ENCODE measurements around the gene PYGM. TPM values are rescaled to one million over a fixed set of nuclear protein-coding genes. Genes with fewer than 3 reads are reported as not detected.

The PYGM gene
- total and polyA plus RNA-seq, 3 donors from 2014 or later: 12.1 to 14.4 (median 14.2) TPM

DNA sequence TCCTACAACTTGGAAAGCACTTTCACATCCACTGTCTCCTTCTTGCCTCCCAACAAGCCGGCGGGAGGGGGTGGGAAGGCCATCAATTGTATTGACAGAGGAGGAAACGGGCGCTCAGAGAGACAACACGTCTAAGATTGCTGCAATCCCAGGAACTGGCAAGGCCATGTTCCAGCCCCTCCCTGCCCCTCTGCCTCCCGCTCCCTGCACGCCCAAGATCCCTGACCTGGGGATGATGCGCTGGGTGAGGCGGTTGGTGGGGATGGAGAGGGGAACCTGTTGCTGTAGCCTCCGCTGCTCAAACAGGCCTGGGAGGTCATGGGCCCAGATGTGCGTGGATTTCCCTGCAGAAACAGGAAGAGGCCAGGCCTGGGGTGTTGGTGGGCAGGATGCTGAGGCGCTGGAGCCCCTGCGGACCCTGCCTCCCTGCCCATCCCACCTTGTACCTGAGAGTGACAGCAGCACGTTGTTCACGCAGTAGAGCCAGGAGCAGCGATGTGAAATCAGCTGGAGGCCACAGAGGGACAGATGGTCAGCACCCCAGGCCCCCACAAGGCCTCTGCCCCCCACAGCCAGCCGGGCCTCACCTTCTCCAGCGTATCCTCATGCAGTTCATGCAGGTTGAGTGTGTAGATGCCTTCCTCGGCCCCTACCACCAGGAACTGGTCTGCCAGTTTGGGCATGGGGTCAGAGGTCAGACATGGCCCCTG is 36.4 kb upstream of the PYGM start:
- H3K36me3 ChIP-seq (ENCODE audit: low read depth, missing control alignments): no peaks in the 10 kb centered on the region
- no peak overlapping the region for H3K4me3 ChIP-seq
- H3K27me3 ChIP-seq: no peaks in the 10 kb centered on the region
- no peak for DNase-seq
- 77 to 84% methylated on average over 15 to 19 of the region's 19 CpGs for WGBS, 2 donors
- intact Hi-C loops (cut with DNase I; ENCODE audit: low total_unique reads): no loop called here
- TF ChIP-seq, protein P1, sequence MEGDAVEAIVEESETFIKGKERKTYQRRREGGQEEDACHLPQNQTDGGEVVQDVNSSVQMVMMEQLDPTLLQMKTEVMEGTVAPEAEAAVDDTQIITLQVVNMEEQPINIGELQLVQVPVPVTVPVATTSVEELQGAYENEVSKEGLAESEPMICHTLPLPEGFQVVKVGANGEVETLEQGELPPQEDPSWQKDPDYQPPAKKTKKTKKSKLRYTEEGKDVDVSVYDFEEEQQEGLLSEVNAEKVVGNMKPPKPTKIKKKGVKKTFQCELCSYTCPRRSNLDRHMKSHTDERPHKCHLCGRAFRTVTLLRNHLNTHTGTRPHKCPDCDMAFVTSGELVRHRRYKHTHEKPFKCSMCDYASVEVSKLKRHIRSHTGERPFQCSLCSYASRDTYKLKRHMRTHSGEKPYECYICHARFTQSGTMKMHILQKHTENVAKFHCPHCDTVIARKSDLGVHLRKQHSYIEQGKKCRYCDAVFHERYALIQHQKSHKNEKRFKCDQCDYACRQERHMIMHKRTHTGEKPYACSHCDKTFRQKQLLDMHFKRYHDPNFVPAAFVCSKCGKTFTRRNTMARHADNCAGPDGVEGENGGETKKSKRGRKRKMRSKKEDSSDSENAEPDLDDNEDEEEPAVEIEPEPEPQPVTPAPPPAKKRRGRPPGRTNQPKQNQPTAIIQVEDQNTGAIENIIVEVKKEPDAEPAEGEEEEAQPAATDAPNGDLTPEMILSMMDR (IDR thresholded peaks at IDR 0.05): no peak
- no peak for TF ChIP-seq POLR2A (IDR thresholded peaks at IDR 0.05)
- H3K4me1 ChIP-seq: peaks cover 6% of the 10 kb centered on the region
- H3K27ac ChIP-seq: no peak overlapping the region
- H3K9me3 ChIP-seq: no peaks in the 10 kb centered on the region

DNA sequence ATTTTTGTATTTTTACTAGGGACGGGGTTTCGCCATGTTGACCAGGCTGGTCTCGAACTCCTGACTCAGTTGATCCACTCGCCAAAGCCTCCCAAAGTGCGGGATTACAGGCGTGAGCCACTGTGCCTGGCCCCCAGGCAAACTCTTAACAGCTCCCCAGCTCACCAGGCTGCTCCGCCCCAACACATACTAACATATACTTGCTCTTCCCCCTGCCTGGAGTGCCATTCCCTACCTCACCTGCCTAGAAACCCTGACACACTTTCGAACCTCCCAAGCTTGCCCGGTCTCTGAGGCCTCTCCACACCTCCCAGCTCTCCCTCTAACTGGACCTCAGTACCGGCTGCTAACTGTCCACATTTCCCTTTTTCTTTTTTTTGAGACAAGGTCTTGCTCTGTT is 34.8 kb upstream of the PYGM start:
- no peaks in the 10 kb centered on the region for H3K36me3 ChIP-seq (ENCODE audit: low read depth, missing control alignments)
- DNase-seq: no peak
- H3K27me3 ChIP-seq: no peaks in the 10 kb centered on the region
- H3K27ac ChIP-seq: no peak overlapping the region
- H3K4me3 ChIP-seq: no peak overlapping the region
- 92 to 93% methylated on average over 10 of the region's 10 CpGs for WGBS, 2 donors
- H3K9me3 ChIP-seq: no peaks in the 10 kb centered on the region
- intact Hi-C loops (cut with DNase I; ENCODE audit: low total_unique reads): no loop called here
- peaks cover 6% of the 10 kb centered on the region for H3K4me1 ChIP-seq
- TF ChIP-seq, protein P1 (IDR thresholded peaks at IDR 0.05): no peak

DNA sequence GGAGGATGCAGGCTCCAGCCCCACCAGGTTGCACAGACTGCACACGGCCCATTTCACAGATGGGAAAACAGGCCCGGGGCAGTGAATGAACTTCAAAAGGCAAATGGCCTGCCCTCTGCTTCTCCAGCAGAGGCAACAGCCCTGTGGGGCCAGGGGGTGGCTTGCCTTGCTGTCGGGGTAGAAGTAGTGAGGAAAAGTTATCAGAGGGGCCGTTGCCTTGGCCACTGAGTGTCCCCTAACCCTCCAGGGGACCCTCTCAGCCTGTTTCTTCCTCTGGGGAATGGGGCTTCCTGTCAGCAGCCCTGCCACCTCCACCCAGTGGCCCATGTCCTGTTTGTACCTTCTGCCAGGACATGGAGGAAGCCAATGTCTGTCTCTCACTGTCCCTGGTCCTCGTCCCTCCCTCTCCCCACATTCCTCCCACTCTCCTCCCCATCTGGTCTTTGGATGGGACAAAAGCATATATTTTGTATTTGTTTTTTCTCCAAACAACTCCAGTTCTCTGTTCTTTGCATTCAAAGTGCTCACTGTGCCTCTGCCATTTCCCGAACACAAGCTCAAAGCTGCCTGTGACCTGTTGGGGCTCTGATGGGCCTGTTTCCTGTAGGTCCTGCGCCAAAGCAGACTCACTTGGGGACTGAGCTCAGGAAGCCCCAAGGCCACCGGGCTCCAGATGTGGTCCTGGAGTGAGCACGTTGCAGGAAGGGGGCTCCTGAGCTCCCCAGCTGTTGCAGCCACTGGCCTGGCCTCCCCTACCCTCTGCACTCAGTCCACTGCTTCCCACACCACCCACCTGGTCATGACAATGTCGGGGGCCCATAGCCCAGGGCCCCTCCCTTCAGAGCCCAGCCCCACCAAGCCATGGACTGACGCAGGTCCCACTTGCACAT is 33.7 kb upstream of the PYGM start:
- TF ChIP-seq POLR2A (IDR thresholded peaks at IDR 0.05): no peak
- WGBS, 2 donors: 54 to 58% methylated on average over 11 of the region's 11 CpGs
- Histone ChIP-seq H3K4me3 (no peak overlapping the region), H3K27ac (no peak overlapping the region), H3K9me3 (no peaks in the 10 kb centered on the region), H3K27me3 (no peaks in the 10 kb centered on the region), H3K4me1 (peaks cover 6% of the 10 kb centered on the region), H3K36me3 (ENCODE audit: low read depth, missing control alignments) (no peaks in the 10 kb centered on the region)
- DNase-seq: no peak
- intact Hi-C loops (cut with DNase I; ENCODE audit: low total_unique reads): no loop called here

DNA sequence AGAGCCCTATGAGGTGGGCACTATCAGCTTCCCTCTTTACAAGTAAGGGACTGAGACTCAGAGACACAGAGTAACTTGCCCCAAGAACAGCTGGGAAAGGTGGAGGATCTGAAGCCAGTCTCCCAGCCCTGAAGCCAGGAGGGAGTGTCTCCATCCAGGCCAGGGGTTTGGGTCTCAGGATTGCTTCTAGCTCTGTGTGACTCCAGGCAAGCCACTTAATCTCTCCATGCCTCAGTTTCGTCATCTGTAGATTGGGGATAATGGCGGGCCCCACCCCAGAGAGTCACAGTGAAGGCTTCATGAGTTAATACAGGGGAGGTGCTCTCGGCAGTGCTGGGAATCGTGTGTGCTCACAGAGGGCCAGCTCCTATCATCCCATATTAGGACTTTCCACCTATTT is 32.7 kb upstream of the PYGM start:
- Histone ChIP-seq H3K27me3 (no peaks in the 10 kb centered on the region), H3K27ac (no peak overlapping the region), H3K4me3 (no peak overlapping the region), H3K4me1 (peaks cover 6% of the 10 kb centered on the region), H3K9me3 (no peaks in the 10 kb centered on the region), H3K36me3 (ENCODE audit: low read depth, missing control alignments) (no peaks in the 10 kb centered on the region)
- no peak for DNase-seq
- no peak for TF ChIP-seq POLR2A (IDR thresholded peaks at IDR 0.05)
- TF ChIP-seq, protein P1 (IDR thresholded peaks at IDR 0.05): no peak
- intact Hi-C loops (cut with DNase I; ENCODE audit: low total_unique reads): no loop called here
- 91 to 92% methylated on average over 4 of the region's 4 CpGs for WGBS, 2 donors

DNA sequence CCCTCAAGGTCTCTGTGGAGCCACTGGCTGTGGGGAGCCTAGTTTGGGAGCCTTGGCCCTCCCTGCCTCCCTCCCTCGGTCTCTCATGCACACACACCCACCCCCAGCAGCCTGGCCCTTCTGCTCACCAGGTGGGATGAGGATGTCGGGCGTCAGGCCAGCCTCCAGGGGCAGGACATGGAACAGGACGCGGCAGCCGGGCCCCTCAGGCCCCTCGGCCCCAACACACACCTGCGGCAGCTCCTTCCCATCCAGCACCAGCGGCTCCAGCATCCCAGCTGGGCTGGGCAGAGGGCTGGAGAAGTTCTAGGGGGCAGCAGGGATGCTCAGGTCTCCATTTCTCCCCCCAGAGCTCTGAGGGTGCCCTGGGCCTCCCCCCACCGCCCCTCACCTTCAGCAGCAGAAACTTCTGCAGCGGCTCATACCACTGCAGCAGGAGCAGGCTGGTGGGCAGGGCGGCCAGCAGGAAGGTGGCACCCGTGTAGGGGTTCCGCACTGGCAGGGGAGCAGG is 32.1 kb upstream of the PYGM start:
- Histone ChIP-seq H3K36me3 (ENCODE audit: low read depth, missing control alignments) (no peaks in the 10 kb centered on the region), H3K4me3 (no peak overlapping the region), H3K27me3 (no peaks in the 10 kb centered on the region), H3K27ac (no peak overlapping the region), H3K9me3 (no peaks in the 10 kb centered on the region), H3K4me1 (peaks cover 6% of the 10 kb centered on the region)
- TF ChIP-seq, protein P1 (IDR thresholded peaks at IDR 0.05): no peak
- TF ChIP-seq POLR2A (IDR thresholded peaks at IDR 0.05): no peak
- DNase-seq: no peak
- 63 to 91% methylated on average over 1 to 14 of the region's 14 CpGs for WGBS, 2 donors
- intact Hi-C loops (cut with DNase I; ENCODE audit: low total_unique reads): no loop called here

Measured in testis (tissue), 3 donors.